Gastrocnemius medialis (tissue), 4 donors: ENCODE results near the gene NDRG3.

Experiments used
- CTCF ChIP-seq, 5 experiments: fragments of 450-650 bp in 3 of 5; fragments of 200-600 bp in 2 of 5; sonication (generic) in 2 of 5; IDR thresholded peaks in 4 of 5; conservative IDR thresholded peaks in 1 of 5; 1 replicate in 4 of 5; 2 replicates in 1 of 5; pipeline ENCODE4 v1.5.1; 2016 to 2019; ENCODE audit warnings: antibody characterized with exemption in 5 of 5, mild to moderate bottlenecking in 3 of 5, moderate library complexity in 3 of 5
- POLR2A ChIP-seq, 2 donors: fragments of 450-650 bp; IDR thresholded peaks; one replicate each; pipeline ENCODE4 v1.6.1; 2017; ENCODE audit warnings: antibody characterized with exemption in 2 of 2, mild to moderate bottlenecking in 2 of 2, moderate library complexity in 2 of 2

- TF ChIP-seq CTCF (IDR thresholded peaks at IDR 0.05 in 4 of 5, conservative IDR thresholded peaks at IDR 0.05 in 1 of 5): no peak
- TF ChIP-seq POLR2A (IDR thresholded peaks at IDR 0.05): no peak
Observed at GRCh38 chr20:36688630-36689029, 57.3 kb downstream of the NDRG3 start.
